ENCODE data around the gene ZNF84.
A peak's percentile ranks its signal among the peaks of the same experiment; 100 is the strongest.

Gene ZNF84

GRCh38 chr12:133037207-133038005 is at the start of gene ZNF84:
ZNF84 (plus strand) TSS chr12:133037509; CDS start chr12:133041468, 3,959 bp downstream.
- peak; percentile 47; the same call in 1 of the 2 replicates for TF ChIP-seq POLR2A (IDR thresholded peaks at IDR 0.05; ENCODE audit: low read depth, low read length)
- DNase-seq (ENCODE audit: insufficient read length, low spot score): peak; percentile 84
- peak; percentile 99 for FAIRE-seq

- no peak for FAIRE-seq
- TF ChIP-seq POLR2A (IDR thresholded peaks at IDR 0.05; ENCODE audit: low read depth, low read length): no peak
- no peak for DNase-seq (ENCODE audit: insufficient read length, low spot score)
Observed at GRCh38 chr12:132998741-132999140, 38.6 kb upstream of the ZNF84 start.

- FAIRE-seq: no peak
- DNase-seq (ENCODE audit: insufficient read length, low spot score): no peak
- no peak for TF ChIP-seq POLR2A (IDR thresholded peaks at IDR 0.05; ENCODE audit: low read depth, low read length)
Observed at GRCh38 chr12:133010657-133011297, 26.5 kb upstream of the ZNF84 start.

GRCh38 chr12:133023566-133023965 is 13.7 kb upstream of the ZNF84 start:
- no peak for FAIRE-seq
- no peak for DNase-seq (ENCODE audit: insufficient read length, low spot score)
- no peak for TF ChIP-seq POLR2A (IDR thresholded peaks at IDR 0.05; ENCODE audit: low read depth, low read length)

- DNase-seq (ENCODE audit: insufficient read length, low spot score): no peak
- no peak for TF ChIP-seq POLR2A (IDR thresholded peaks at IDR 0.05; ENCODE audit: low read depth, low read length)
- no peak for FAIRE-seq
Observed at GRCh38 chr12:133026996-133027395, 10.3 kb upstream of the ZNF84 start.

- no peak for TF ChIP-seq POLR2A (IDR thresholded peaks at IDR 0.05; ENCODE audit: low read depth, low read length)
- FAIRE-seq: no peak
- DNase-seq (ENCODE audit: insufficient read length, low spot score): no peak
Observed at GRCh38 chr12:133038118-133038709, 905 bp downstream of the ZNF84 start.

- FAIRE-seq: no peak
- TF ChIP-seq POLR2A (IDR thresholded peaks at IDR 0.05; ENCODE audit: low read depth, low read length): no peak
- DNase-seq (ENCODE audit: insufficient read length, low spot score): no peak
Observed at GRCh38 chr12:133046698-133047097, 9.4 kb downstream of the ZNF84 start.

GRCh38 chr12:133057446-133057845 is 20.1 kb downstream of the ZNF84 start:
- no peak for TF ChIP-seq POLR2A (IDR thresholded peaks at IDR 0.05; ENCODE audit: low read depth, low read length)
- FAIRE-seq: peak; percentile 43
- DNase-seq (ENCODE audit: insufficient read length, low spot score): no peak

GRCh38 chr12:133058203-133059113 is 21.1 kb downstream of the ZNF84 start:
- DNase-seq (ENCODE audit: insufficient read length, low spot score): no peak

GRCh38 chr12:133061954-133062353 is 24.6 kb downstream of the ZNF84 start:
- no peak for DNase-seq (ENCODE audit: insufficient read length, low spot score)
- no peak for TF ChIP-seq POLR2A (IDR thresholded peaks at IDR 0.05; ENCODE audit: low read depth, low read length)
- FAIRE-seq: no peak

More at GRCh38 chr12:133058203-133059113, 21.1 kb downstream of the ZNF84 start:
- no peak for TF ChIP-seq POLR2A (IDR thresholded peaks at IDR 0.05; ENCODE audit: low read depth, low read length)
- peak; percentile 23 for FAIRE-seq

GRCh38 chr12:133063556-133063955 is 26.2 kb downstream of the ZNF84 start:
- FAIRE-seq: no peak
- DNase-seq (ENCODE audit: insufficient read length, low spot score): no peak
- TF ChIP-seq POLR2A (IDR thresholded peaks at IDR 0.05; ENCODE audit: low read depth, low read length): no peak

- TF ChIP-seq POLR2A (IDR thresholded peaks at IDR 0.05; ENCODE audit: low read depth, low read length): no peak
- DNase-seq (ENCODE audit: insufficient read length, low spot score) (no peak), FAIRE-seq (no peak)
Observed at GRCh38 chr12:133073836-133074235, 36.5 kb downstream of the ZNF84 start.

- FAIRE-seq (peak; percentile 95), DNase-seq (ENCODE audit: insufficient read length, low spot score) (peak; percentile 58)
- no peak for TF ChIP-seq POLR2A (IDR thresholded peaks at IDR 0.05; ENCODE audit: low read depth, low read length)
Observed at GRCh38 chr12:133080026-133080367, 42.7 kb downstream of the ZNF84 start.
